ENCODE measurements around the gene CDKN2B.

The CDKN2B gene

GRCh38 chr9:21993893-21994555 lies 15.1 kb downstream of the CDKN2B start, which contains the start of gene CDKN2A:
CDKN2A (minus strand) TSS chr9:21994392.
- DNase-seq (ENCODE audit: low read depth) = no peak

- DNase-seq (ENCODE audit: low read depth) = no peak
Observed at GRCh38 chr9:21993007-21993406, 16.1 kb downstream of the CDKN2B start.

GRCh38 chr9:21991072-21991959 lies 17.8 kb downstream of the CDKN2B start:
- no peak for DNase-seq (ENCODE audit: low read depth)

DNA sequence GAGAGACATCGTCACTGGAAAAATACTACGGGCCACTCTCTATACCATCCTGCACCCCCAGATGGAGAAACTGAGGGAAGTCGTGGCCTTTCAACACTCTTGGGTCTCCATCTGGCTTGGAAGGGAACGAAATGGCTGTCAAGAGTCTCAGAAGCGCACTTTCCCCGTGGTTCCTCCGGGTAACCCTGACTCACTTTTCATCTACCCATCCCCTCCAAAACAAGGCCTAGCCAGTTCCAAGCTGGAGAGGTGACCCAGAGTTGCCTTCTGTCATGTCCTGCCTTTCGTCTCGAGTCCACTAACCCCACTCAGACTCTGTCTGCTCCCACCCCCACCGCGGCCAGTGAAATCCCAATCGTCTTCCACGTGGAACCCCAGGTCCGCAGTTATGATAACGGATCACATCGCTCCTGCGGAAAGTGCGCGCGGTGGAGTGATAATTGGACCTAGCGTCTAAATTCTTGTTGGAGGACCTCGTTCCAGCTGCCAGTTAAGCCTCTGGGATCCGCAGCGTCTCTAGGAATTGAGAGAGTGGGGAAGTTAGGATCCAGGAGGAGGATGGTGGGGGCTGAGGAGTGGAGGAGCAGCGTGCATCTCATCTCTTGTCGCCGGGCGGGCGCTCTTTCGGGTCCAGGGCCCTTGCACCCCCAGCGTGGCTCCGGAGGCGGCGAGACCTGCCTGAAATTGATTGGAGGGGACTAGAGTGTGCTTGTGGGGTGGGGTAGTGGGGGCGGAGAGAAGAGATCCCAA lies 19.5 kb downstream of the CDKN2B start:
- no peak for DNase-seq (ENCODE audit: low read depth)

DNA sequence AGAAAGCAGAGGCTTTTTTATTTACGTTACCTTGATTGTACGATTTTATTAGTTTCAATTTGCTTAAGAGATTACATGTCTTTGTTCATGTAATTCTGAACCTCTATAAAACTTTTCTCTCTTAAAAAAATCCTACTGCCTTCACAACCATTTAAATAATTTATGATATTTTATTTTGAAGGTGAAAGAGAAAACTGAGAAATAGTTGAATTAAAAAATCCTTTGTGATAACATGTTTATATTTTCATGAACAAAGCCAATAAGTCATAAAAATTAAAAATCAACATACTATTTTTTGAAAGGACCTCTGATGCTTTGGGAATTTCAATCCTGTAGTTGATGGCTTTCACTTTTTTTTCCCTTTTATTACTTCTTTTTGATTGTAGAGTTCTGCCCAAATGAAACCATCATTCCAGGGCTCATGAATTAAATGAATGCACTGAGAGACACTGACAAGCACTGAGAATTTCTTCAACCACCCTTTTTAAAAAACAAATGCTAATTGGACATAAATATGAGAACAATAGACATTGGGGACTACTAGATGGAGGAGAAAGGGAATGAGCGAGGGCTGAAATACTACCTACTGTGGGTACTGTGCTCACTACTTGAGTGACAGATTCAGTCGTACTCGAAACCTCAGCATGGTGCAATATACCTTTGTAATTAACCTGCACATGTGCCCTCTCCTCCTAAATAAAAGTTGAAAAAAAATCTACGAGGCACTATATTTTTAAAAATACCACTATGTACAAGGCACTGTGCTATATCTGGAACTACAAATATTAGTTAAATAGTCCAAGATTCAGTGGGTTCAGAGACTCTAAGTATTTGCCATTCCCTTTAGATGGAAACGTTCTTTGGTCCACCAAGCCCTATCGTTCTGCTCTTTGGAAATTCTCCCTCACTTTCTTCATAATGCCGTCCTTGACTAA lies 20.8 kb downstream of the CDKN2B start:
- no peak for DNase-seq (ENCODE audit: low read depth)

DNA sequence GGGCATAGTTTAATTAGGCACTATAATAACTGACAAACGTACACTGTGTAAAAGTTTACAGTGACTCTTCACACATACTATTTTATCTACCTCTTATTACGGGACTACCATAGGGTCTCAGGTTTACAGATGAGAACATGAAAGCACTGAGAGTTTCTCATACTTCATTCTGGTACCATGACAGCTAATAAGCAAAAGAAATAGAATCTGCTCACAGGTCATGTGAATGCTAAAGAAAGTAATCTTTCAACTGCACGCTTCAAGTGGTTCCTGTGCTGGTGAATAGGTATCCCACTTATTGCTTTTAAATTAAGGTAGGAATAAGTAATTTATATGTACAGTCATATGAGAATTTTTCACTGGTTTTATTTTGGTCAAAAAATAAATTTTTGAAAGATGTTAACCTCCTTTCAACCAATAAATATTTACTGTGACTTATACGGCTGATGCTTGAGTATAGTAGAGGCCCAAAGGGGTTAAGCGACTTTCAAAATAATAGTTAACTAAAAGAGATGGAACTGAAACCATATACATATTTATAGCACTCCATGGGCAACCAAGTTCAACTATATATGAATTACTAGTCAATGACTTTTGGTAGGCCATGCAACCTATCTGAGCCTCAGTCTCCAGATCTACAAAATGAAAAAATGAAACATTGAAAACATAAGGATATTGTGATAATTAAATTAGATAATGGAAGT lies 23.0 kb downstream of the CDKN2B start:
- no peak for DNase-seq (ENCODE audit: low read depth)

DNA sequence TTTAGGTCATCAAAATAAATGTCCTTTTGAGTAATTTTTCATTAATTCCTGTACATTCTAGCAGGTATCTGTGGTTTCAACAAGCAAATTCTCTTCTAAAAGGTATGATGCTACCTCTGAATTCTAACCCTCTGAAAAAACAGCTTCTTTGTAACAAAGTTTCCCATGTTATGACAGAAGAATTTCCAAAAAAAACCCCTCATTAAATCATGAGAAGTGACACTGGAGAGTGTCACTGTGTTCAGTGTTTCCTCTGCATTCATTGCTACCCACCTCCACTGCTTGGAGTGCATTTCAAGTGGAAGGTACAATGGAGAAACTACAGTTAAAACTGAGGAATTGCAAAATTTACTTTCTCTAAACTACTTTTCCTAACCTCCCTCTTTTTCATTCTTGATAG lies 25.0 kb downstream of the CDKN2B start:
- DNase-seq (ENCODE audit: low read depth) = no peak

DNA sequence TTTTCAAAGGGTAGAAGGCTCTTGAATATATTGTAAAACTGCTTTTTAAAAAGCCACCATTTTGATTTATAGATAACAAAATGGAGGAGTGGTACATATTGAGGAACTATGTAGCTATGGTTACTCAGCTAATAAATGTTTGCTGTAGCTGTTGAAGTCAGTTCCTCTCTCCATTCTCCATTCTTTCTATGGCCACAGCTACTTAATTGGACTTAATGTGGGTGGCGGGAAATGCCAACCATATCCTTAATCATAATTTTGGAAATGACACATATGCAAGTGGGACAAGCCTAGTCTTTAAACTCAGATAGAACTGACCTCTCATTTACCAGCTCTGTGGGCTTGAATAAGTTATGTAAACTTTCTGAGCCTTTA lies 25.6 kb downstream of the CDKN2B start:
- DNase-seq (ENCODE audit: low read depth) = no peak

DNA sequence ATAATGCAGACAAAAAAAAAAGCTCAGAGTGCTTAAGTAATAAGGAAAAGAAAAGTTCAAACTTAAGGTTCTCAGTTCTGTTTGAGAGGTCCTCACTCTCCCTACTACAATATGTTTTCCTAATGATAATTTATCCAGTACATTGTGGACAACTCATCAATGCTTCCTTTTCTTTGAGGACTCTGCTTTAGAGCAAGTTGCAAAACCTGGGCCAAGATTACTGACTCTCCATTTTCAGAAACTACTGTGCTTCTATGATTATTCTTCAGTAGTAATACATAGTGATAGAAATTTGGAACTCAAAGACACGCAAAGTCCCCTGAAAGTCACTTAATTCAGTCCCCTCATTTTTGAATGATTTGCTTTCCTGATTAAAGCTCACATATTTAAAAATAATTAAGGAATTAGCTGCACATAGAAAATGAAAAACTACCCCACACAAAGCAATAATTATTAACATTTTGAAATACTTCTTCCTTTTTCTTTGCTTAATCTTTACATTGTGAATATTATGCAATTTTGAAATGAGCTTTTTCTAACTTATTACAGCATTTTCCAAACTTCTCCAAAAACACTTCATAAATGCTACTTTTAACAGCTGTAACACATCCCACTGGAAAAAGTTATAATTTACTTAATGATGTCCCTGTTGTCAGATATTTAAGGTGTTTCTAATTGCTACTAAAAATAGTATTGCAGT lies 26.1 kb downstream of the CDKN2B start:
- DNase-seq (ENCODE audit: low read depth) = no peak

DNA sequence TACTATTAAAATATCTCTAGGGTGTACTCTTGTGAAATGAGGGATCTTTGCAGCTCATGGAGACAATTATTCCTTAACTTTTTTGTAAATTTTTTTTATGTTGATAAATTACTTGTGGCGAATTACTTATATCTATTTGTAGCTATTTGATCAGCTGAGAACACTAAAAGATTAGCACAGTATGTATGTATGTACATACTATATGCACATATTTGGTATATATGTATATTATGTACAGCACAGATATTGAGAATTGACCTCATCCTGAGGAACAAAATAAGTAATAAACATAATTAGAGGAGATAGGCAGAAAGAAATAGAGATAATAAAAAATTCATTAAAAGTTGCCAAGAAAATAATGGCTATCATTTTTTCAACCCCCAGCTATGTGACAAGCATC lies 26.7 kb downstream of the CDKN2B start:
- DNase-seq (ENCODE audit: low read depth) = no peak

- no peak for DNase-seq (ENCODE audit: low read depth)
Observed at GRCh38 chr9:21976334-21976875, 32.7 kb downstream of the CDKN2B start.

- no peak for DNase-seq (ENCODE audit: low read depth)
Observed at GRCh38 chr9:21974722-21975409, 34.2 kb downstream of the CDKN2B start.

DNA sequence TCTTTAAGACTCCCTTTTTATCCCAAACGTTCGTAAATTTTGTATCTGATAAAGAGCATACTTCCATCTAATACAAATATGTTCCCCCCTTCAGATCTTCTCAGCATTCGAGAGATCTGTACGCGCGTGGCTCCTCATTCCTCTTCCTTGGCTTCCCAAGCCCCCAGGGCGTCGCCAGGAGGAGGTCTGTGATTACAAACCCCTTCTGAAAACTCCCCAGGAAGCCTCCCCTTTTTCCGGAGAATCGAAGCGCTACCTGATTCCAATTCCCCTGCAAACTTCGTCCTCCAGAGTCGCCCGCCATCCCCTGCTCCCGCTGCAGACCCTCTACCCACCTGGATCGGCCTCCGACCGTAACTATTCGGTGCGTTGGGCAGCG lies 34.8 kb downstream of the CDKN2B start:
- no peak for DNase-seq (ENCODE audit: low read depth)

DNA sequence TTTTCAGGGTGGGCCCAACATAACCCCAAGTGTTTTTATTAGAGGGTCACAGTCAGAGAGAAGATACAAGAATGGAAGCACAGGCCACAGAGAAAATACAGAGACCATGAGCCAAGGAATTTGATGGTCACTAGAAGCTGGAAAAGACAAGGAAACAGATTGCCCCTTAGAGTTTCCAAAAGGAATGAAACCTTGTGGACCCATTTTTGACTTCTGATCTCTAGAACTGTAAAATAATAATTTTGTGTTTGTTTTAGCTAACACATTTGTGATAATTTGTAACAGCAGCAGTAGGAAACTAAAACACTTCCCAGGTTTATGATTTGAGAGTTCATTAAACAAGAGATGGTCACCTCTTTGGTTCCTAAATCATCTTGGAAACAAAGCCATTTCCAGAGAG lies 36.7 kb downstream of the CDKN2B start:
- no peak for DNase-seq (ENCODE audit: low read depth)

- no peak for DNase-seq (ENCODE audit: low read depth)
Observed at GRCh38 chr9:21970800-21971640, 38.1 kb downstream of the CDKN2B start.

DNA sequence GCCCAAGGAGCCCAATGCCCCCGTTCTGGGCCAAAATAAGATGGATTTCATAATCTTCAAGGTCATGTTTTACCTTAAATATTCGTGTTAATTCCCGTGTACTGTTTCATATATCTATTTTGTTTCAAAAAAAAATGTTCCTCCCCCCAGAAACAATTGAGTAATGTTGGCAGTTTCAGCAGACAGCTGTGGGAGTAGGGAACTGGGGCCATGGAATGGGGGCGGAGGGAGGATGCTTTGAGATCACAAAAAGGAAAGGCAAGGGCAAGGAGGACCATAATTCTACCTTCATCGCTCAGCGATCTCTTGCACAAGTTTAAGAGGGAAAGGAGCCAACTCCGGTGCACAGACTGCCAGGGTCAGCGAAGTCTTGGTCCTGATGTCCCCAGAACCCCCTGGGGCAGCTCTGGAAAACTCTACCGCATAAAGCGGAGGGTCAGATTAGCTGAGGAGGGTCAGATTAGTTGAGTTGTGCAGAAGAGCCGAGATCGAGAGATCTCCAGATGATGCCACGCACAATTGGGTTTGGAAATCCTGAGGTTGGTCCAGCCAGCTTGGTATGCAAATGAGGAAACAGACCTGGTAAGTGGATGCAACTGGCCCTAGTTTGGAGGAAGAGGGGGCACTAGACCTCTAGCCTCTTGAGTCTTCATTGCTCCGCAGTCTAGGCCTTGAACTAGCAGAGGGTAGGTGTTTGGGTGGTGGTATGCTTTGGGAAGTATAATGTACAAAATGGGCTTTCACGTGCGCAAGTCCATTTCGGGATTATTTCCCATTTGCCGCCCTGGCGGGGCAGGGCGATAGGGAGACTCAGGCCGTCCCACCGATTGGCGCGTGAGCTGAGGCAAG lies 38.9 kb downstream of the CDKN2B start:
- no peak for DNase-seq (ENCODE audit: low read depth)
